Measurements from ENCODE around the gene ZBTB34.

Gene ZBTB34

GRCh38 chr9:126833710-126834345 lies 26.6 kb upstream of the ZBTB34 start:
- Histone ChIP-seq H3K9me3 (ENCODE audit: control insufficient read depth, insufficient read depth, low read length) (no peaks in the 10 kb centered on the region), H3K9ac (ENCODE audit: low read depth, low read length) (no peak overlapping the region), H3K4me1 (ENCODE audit: insufficient read depth, low read length) (no peaks in the 10 kb centered on the region), H3K36me3 (ENCODE audit: insufficient read depth, low read length) (no peaks in the 10 kb centered on the region; the same call in 1 of the 2 replicates)

DNA sequence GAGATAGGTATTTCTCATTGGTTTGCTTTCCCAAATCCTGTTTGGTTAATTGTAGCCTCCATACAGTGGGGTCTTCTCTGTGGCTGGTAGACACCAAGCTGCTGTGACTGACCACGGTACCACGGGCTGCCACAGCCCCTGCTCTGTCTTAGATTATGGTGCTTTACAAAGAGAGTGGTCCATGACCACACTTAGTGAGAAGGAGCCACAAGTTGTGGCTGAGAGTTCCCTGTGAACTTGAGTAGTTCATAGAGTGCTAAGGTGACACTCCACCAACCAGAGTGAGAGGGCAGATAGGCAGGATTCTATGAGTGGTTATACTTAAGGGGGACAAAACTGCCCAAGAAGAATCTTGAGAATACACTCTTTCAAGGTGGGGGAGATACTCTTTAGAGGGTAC lies 25.8 kb upstream of the ZBTB34 start:
- Histone ChIP-seq H3K9me3 (ENCODE audit: control insufficient read depth, insufficient read depth, low read length) (no peaks in the 10 kb centered on the region), H3K9ac (ENCODE audit: low read depth, low read length) (no peak overlapping the region), H3K4me1 (ENCODE audit: insufficient read depth, low read length) (no peaks in the 10 kb centered on the region), H3K36me3 (ENCODE audit: insufficient read depth, low read length) (no peaks in the 10 kb centered on the region; the same call in 1 of the 2 replicates)

GRCh38 chr9:126836216-126836615 lies 24.2 kb upstream of the ZBTB34 start:
- Histone ChIP-seq H3K9me3 (ENCODE audit: control insufficient read depth, insufficient read depth, low read length) (no peaks in the 10 kb centered on the region), H3K9ac (ENCODE audit: low read depth, low read length) (no peak overlapping the region), H3K36me3 (ENCODE audit: insufficient read depth, low read length) (no peaks in the 10 kb centered on the region; the same call in 1 of the 2 replicates), H3K4me1 (ENCODE audit: insufficient read depth, low read length) (no peaks in the 10 kb centered on the region)

DNA sequence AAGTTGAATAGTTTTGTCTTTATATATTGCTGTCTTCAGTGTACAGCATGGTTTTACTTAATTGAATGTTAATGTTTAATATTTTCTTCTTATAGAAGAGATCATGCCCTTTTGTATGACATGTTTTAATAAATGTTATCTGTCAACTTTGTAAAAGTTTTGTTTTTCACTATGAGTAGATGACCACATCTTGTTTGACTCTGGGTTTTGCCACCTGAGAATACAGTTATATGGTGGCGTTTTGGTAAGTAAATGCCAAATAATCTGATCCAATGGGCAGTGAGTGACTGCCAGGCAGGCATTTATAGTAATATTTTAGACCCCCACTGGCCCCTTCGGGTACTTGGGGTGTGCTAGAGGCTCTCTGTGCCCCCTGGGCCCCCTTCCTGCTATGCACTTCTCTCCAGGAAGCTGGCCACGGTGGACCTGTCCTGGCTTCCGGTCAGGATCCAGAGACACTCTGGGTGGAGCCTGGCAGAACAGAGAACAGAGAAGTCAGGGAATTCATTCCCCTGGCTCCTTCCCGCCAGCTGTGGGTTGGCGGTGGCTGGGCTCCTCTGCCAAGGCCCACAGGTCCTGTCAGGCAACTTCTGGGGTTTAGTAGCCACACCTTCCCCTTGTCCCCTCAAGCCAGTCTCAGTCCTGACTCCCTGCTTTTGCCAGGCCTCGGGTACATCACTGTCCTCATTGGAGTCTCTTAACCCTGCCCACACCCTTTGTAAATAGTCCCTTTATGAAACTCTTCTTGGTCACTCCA lies 22.2 kb upstream of the ZBTB34 start:
- no peaks in the 10 kb centered on the region; the same call in 1 of the 2 replicates for H3K36me3 ChIP-seq (ENCODE audit: insufficient read depth, low read length)
- H3K9me3 ChIP-seq (ENCODE audit: control insufficient read depth, insufficient read depth, low read length) = no peaks in the 10 kb centered on the region
- H3K4me1 ChIP-seq (ENCODE audit: insufficient read depth, low read length) = no peaks in the 10 kb centered on the region
- H3K9ac ChIP-seq (ENCODE audit: low read depth, low read length) = no peak overlapping the region

- no peaks in the 10 kb centered on the region; the same call in 1 of the 2 replicates for H3K36me3 ChIP-seq (ENCODE audit: insufficient read depth, low read length)
- H3K9me3 ChIP-seq (ENCODE audit: control insufficient read depth, insufficient read depth, low read length) = no peaks in the 10 kb centered on the region
- no peak overlapping the region for H3K9ac ChIP-seq (ENCODE audit: low read depth, low read length)
- no peaks in the 10 kb centered on the region for H3K4me1 ChIP-seq (ENCODE audit: insufficient read depth, low read length)
Observed at GRCh38 chr9:126838895-126839294, 21.5 kb upstream of the ZBTB34 start.

DNA sequence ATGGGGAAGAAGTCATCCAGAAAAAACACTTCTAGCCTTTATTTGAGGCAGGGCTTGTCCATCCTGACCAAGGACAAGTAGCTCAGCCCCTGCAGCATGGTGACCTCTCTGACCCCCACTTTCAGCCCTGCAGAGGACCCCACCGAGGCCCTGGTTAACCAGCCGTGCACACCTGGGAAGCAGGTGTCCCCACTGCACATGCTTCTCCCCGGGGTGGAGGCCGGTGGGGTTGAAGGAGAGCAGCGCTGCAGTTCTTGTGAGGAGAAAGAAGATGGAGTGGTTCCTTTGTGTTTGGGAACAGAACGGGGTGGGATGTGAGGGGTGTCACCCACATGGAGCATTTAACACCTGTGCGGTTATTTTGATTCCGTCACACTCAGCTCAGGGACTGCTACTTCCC lies 21.1 kb upstream of the ZBTB34 start:
- no peaks in the 10 kb centered on the region for H3K9me3 ChIP-seq (ENCODE audit: control insufficient read depth, insufficient read depth, low read length)
- H3K36me3 ChIP-seq (ENCODE audit: insufficient read depth, low read length) = no peaks in the 10 kb centered on the region; the same call in 1 of the 2 replicates
- no peak overlapping the region for H3K9ac ChIP-seq (ENCODE audit: low read depth, low read length)
- H3K4me1 ChIP-seq (ENCODE audit: insufficient read depth, low read length) = no peaks in the 10 kb centered on the region

- H3K4me1 ChIP-seq (ENCODE audit: insufficient read depth, low read length) = no peaks in the 10 kb centered on the region
- no peaks in the 10 kb centered on the region for H3K9me3 ChIP-seq (ENCODE audit: control insufficient read depth, insufficient read depth, low read length)
- H3K9ac ChIP-seq (ENCODE audit: low read depth, low read length) = no peak overlapping the region
- no peaks in the 10 kb centered on the region for H3K36me3 ChIP-seq (ENCODE audit: insufficient read depth, low read length)
Observed at GRCh38 chr9:126842220-126842842, 18.1 kb upstream of the ZBTB34 start.

GRCh38 chr9:126842977-126843799 lies 17.3 kb upstream of the ZBTB34 start:
- Histone ChIP-seq H3K9ac (ENCODE audit: low read depth, low read length) (no peak overlapping the region), H3K9me3 (ENCODE audit: control insufficient read depth, insufficient read depth, low read length) (no peaks in the 10 kb centered on the region), H3K36me3 (ENCODE audit: insufficient read depth, low read length) (no peaks in the 10 kb centered on the region), H3K4me1 (ENCODE audit: insufficient read depth, low read length) (no peaks in the 10 kb centered on the region)

DNA sequence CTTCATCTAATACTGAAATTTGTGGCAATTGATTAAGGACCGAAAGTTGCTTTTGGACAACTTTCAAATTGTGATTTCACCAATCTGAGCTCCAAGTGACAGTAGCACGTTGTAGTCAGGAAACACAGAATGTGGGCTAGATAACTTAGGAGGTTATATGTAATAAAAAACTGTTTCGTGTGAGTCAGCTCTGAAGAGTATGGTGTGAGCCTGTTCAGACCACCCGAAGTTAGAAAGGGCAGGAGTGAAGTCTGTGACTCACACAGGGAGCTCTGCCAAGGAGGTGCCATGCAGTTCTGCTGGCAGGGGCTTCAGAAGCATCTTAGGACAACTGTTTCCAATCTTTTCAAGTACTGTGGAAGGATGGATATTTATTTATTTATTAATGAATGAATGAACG lies 16.4 kb upstream of the ZBTB34 start:
- Histone ChIP-seq H3K36me3 (ENCODE audit: insufficient read depth, low read length) (no peaks in the 10 kb centered on the region), H3K9ac (ENCODE audit: low read depth, low read length) (no peak overlapping the region), H3K9me3 (ENCODE audit: control insufficient read depth, insufficient read depth, low read length) (no peaks in the 10 kb centered on the region), H3K4me1 (ENCODE audit: insufficient read depth, low read length) (no peaks in the 10 kb centered on the region)

- H3K36me3 ChIP-seq (ENCODE audit: insufficient read depth, low read length) = no peaks in the 10 kb centered on the region
- H3K4me1 ChIP-seq (ENCODE audit: insufficient read depth, low read length) = no peaks in the 10 kb centered on the region
- H3K9ac ChIP-seq (ENCODE audit: low read depth, low read length) = no peak overlapping the region
- no peaks in the 10 kb centered on the region for H3K9me3 ChIP-seq (ENCODE audit: control insufficient read depth, insufficient read depth, low read length)
Observed at GRCh38 chr9:126847051-126847450, 13.4 kb upstream of the ZBTB34 start.

- H3K9me3 ChIP-seq (ENCODE audit: control insufficient read depth, insufficient read depth, low read length) = no peaks in the 10 kb centered on the region
- H3K36me3 ChIP-seq (ENCODE audit: insufficient read depth, low read length) = no peaks in the 10 kb centered on the region
- H3K9ac ChIP-seq (ENCODE audit: low read depth, low read length) = no peak overlapping the region
- H3K4me1 ChIP-seq (ENCODE audit: insufficient read depth, low read length) = no peaks in the 10 kb centered on the region
Observed at GRCh38 chr9:126849591-126850225, 10.7 kb upstream of the ZBTB34 start.

DNA sequence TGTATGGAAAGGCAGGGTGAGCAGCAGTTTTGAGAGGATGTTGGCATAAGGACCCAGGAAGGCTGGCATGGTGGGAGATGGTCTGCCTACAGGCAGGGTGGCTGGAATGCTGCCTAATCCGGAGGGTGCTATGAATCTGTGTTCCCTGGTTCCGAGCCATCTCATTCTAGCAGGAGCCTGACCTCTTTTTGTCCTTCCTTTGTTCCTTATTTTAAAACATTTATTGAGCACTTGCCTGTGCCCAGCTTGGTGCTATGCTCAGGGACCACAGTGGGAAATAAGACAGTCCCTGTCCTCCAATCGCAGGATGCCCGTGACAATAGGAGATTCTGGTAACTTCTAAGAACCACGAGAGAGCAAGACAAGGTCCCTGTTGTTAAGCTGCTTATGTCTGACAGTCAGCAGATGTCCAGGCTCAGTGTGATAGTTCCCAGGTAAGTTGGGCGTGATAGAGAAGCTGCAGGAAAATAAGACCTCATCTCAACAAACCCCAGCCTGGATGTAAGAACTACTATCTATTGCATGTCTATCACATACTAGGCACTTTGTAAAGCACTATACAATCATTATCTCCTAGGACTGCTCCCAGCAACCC lies 9.1 kb upstream of the ZBTB34 start:
- H3K36me3 ChIP-seq (ENCODE audit: insufficient read depth, low read length) = no peaks in the 10 kb centered on the region
- no peak overlapping the region for H3K9ac ChIP-seq (ENCODE audit: low read depth, low read length)
- 0 out of 2 replicates have a peak, but pooled peaks cover 5% of the 10 kb centered on the region for H3K4me1 ChIP-seq (ENCODE audit: insufficient read depth, low read length)
- H3K9me3 ChIP-seq (ENCODE audit: control insufficient read depth, insufficient read depth, low read length) = no peaks in the 10 kb centered on the region

- no peaks in the 10 kb centered on the region for H3K36me3 ChIP-seq (ENCODE audit: insufficient read depth, low read length)
- H3K4me1 ChIP-seq (ENCODE audit: insufficient read depth, low read length) = 0 out of 2 replicates have a peak, but pooled peaks cover 5% of the 10 kb centered on the region
- H3K9ac ChIP-seq (ENCODE audit: low read depth, low read length) = no peak overlapping the region
- no peaks in the 10 kb centered on the region for H3K9me3 ChIP-seq (ENCODE audit: control insufficient read depth, insufficient read depth, low read length)
Observed at GRCh38 chr9:126852086-126852688, 8.3 kb upstream of the ZBTB34 start.

All from ES-I3 (cell line).